ENCODE measurements around the gene GCLM.

The GCLM gene

DNA sequence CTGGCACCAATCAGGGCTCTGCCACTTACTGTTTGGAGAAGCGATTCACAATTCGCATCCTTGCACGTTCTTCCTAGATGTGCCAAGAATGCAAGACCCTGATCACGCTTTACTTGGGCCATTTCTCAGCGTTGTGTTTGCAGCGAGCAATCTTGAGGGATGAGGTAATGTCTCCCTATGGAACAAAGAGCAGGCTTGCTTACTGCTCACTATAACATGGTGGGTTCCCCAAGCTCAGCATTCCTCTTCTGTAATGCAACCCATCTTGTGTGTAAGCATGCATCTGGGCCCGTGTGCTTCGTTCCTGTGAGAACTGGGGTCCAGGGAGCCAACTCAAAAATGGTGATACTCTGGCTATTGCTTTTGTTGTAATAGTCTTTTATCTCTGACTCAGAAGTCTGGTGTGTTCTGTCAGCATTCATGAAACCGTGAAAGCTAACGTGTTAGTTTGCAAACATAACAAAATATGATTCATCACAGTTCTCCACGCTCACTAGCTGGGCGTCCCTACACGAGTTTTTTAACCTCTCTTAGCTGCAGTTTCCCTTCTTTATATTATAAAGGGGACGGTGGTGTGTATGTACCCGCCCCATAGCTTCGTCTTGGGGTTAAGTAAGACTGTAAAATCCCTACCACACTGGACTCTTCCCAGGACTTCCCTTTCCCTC lies 63.6 kb downstream of the GCLM start:
- DNase-seq: no peak

GRCh38 chr1:93844262-93845045 lies 64.8 kb downstream of the GCLM start:
- DNase-seq: peak; percentile 68

- DNase-seq: no peak
Observed at GRCh38 chr1:93842750-93843500, 66.3 kb downstream of the GCLM start.

- no peak for DNase-seq
Observed at GRCh38 chr1:93841771-93842170, 67.5 kb downstream of the GCLM start.

GRCh38 chr1:93840956-93841482 lies 68.2 kb downstream of the GCLM start:
- no peak for DNase-seq

- no peak for DNase-seq
Observed at GRCh38 chr1:93839753-93840152, 69.5 kb downstream of the GCLM start.

- DNase-seq: no peak
Observed at GRCh38 chr1:93839307-93839706, 69.9 kb downstream of the GCLM start.

DNA sequence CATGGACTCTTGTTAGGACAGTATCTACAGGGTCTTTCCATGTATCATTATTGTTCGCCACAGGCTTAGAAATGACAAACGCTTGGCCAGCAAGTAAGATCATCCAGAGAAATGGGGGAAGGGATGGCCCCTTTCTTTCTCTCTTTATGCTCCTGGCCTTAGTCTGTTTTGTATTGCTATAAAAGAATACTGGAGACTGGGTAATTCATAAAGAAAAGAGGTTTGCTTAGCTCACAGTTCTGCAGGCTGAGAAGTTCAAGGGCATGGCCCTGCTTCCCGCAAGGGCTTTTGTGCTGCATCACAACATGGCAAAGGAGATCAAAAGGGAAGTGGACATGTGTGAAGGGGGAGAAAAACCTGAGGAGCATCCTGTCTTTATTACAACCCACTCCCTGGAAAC lies 71.3 kb downstream of the GCLM start:
- no peak for DNase-seq
